ENCODE results near the gene FXYD5.

FXYD5 gene

DNA sequence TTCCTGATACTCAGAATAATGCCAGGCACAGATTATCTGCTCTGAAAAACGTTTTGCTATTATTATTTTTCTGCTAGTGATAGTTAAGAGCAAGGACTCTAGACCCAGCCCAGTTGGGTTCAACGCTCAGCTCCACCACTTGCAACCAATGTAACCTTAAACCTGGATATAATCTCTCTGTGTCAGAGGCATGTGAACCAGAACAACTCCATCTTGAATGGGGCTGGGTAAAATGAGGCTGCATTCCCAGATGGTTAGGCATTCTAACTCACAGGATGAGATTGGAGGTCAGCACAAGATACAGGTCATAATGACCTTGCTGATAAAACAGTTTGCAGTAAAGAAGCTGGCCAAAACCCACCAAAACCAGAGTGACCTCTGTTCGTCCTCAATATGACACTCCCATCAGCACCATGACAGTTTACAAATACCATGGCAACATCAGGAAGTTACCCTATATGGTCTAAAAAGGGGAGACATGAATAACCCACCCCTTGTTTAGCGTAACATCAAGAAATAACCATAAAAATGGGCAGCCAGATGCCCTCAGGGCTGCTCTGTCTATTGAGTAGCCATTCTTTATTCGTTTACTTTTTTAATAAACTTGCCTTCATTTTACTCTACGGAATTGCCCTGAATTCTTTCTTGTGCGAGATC is 60.4 kb downstream of the FXYD5 start:
- Mint-ChIP-seq H3K27ac (no peak overlapping the region), H3K4me3 (no peak overlapping the region), H3K27me3 (ENCODE audit: low read depth) (peaks cover 11% of the 10 kb centered on the region), H3K9me3 (peaks cover 10% of the 10 kb centered on the region), H3K4me1 (no peaks in the 10 kb centered on the region), H3K36me3 (ENCODE audit: low read depth) (no peaks in the 10 kb centered on the region)
- TF ChIP-seq, protein P1, sequence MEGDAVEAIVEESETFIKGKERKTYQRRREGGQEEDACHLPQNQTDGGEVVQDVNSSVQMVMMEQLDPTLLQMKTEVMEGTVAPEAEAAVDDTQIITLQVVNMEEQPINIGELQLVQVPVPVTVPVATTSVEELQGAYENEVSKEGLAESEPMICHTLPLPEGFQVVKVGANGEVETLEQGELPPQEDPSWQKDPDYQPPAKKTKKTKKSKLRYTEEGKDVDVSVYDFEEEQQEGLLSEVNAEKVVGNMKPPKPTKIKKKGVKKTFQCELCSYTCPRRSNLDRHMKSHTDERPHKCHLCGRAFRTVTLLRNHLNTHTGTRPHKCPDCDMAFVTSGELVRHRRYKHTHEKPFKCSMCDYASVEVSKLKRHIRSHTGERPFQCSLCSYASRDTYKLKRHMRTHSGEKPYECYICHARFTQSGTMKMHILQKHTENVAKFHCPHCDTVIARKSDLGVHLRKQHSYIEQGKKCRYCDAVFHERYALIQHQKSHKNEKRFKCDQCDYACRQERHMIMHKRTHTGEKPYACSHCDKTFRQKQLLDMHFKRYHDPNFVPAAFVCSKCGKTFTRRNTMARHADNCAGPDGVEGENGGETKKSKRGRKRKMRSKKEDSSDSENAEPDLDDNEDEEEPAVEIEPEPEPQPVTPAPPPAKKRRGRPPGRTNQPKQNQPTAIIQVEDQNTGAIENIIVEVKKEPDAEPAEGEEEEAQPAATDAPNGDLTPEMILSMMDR (IDR thresholded peaks at IDR 0.05; ENCODE audit: unreplicated experiment in 3 of 3), result no peak

DNA sequence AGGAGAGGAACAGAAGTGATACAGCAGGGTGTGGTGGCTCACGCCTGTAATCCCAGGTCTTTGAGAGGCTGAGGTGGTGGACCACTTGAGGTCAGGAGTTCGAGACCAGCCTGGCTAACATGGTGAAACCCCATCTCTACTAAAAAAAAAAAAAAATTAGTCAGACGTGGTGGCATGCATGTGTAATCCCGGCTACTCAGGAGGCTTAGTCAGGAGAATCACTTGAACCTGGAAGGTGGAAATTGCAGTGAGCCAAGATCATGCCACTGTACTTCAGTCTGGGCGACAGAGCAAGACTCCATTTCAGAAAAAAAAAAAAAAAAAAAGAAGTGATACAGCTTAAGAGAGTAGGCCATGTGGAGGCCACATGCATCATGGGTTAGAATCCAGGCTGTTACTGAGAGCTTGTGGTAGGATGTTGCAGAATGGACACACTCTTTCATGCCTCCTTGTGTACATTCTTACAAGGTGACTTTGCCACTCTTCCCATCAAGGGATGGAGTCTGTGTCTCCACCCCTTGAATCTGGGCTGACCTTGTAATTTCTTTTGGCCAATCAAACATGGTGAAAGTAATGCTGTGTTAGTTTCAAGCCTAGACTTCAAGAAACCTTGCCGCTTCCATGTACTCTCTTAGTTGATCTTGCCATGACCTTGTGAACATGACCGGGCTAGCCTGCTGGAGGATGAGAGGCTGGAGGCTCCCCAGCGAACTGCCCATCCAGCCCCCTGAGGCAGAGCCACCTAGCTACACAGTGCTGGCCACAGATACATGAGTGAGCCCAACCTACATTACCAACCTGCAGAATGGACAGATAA is 61.7 kb downstream of the FXYD5 start:
- Mint-ChIP-seq H3K27me3 (ENCODE audit: low read depth) (peaks cover 11% of the 10 kb centered on the region), H3K36me3 (ENCODE audit: low read depth) (no peaks in the 10 kb centered on the region), H3K4me3 (no peak overlapping the region), H3K9me3 (peaks cover 10% of the 10 kb centered on the region), H3K27ac (no peak overlapping the region), H3K4me1 (no peaks in the 10 kb centered on the region)
- TF ChIP-seq, protein P1 (IDR thresholded peaks at IDR 0.05; ENCODE audit: unreplicated experiment in 3 of 3), result no peak

DNA sequence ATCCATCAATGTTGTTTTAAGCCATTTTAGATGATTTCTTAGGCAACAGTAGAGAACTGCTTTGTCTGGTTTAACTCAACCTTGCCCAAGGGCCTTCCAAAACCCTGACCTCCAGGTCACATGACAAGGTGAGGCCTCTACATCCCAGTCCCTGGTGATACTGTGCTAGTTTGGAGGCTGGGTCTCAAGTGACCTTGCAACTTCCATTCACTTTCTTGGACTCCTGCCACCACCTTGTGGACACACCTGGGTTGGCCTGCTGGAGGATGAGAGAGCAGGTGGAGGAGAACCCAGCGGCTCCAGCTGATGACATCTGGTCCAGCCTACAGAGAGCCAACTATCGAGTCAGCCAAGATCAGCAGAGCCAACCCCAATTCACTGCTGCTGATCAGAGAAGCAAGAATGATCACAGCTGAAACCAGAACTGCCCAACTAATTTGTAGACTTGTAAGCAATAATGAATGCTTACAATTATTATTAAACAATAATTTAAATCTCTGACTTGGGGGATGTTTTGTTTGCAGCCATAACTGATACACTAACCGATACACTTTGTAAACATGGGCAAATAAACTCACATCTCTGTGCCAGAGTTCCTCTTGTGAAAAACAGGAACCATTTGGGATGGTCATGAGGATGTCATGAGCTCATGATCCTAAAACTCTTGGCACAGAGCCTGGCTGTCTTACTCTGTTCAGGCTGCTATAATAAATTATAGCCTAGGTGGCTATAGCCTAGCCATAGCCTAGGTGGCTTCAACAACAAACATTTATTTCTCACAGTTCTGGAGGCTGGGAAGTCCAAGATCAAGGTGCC is 62.5 kb downstream of the FXYD5 start:
- Mint-ChIP-seq H3K27me3 (ENCODE audit: low read depth) (peaks cover 13% of the 10 kb centered on the region), H3K27ac (no peak overlapping the region), H3K9me3 (peaks cover 10% of the 10 kb centered on the region), H3K4me1 (no peaks in the 10 kb centered on the region), H3K36me3 (ENCODE audit: low read depth) (no peaks in the 10 kb centered on the region), H3K4me3 (no peak overlapping the region)
- TF ChIP-seq, protein P1 (IDR thresholded peaks at IDR 0.05; ENCODE audit: unreplicated experiment in 3 of 3), result no peak

DNA sequence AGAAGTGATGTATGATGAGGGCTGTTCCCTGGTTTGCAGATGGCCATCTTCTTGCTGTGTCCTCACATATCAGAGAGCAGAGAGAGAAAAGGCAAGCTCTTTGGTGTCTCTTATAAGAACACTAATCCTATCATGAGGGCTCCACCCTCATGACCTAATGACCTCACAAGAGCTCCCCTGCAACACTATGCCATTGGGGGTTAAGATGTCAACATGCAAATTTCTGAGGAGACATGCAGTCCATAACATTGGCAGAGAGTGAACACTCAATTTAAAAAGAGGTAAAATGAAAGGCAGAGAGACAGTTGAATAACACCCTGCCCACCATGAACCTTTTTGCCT is 63.1 kb downstream of the FXYD5 start:
- Mint-ChIP-seq H3K27ac (no peak overlapping the region), H3K36me3 (ENCODE audit: low read depth) (no peaks in the 10 kb centered on the region), H3K4me1 (no peaks in the 10 kb centered on the region), H3K9me3 (peaks cover 10% of the 10 kb centered on the region), H3K4me3 (no peak overlapping the region), H3K27me3 (ENCODE audit: low read depth) (peaks cover 11% of the 10 kb centered on the region)
- TF ChIP-seq, protein P1 (IDR thresholded peaks at IDR 0.05; ENCODE audit: unreplicated experiment in 3 of 3), result no peak

DNA sequence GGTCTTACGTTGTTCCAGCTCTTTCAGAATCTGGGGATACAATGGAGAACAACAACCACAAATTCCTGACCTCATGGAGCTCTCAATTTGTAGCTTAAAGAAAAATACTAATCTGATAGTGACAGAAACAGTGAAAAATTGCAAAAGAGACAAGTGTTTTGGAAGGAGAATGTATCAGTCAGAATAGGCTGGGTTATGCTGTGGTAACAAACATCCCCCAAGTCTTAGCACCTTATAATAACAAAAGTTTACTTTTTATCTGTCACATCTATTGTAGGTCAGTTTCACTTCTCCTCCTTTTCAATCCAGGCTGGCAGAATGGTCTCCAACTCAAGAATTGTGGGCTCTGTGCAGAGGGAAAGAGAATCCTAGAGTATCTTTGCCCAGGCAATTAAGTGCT is 64.5 kb downstream of the FXYD5 start:
- Mint-ChIP-seq H3K4me3 (no peak overlapping the region), H3K9me3 (peaks cover 14% of the 10 kb centered on the region), H3K27ac (no peak overlapping the region), H3K4me1 (no peaks in the 10 kb centered on the region), H3K27me3 (ENCODE audit: low read depth) (peaks cover 11% of the 10 kb centered on the region), H3K36me3 (ENCODE audit: low read depth) (no peaks in the 10 kb centered on the region)
- TF ChIP-seq, protein P1 (IDR thresholded peaks at IDR 0.05; ENCODE audit: unreplicated experiment in 3 of 3), result no peak
